ENCODE data around the gene NEMP1. TPM values are rescaled to one million over a fixed set of nuclear protein-coding genes. Genes with fewer than 3 reads are reported as not detected.

The NEMP1 gene
- total and polyA plus RNA-seq, 2 of the 13 experiments (the other 11 are each of a cell fraction or from before 2014, with no cell fraction given): 11.4 to 12.9 TPM

- TF ChIP-seq HBP1 (CRISPR knock-in tag; IDR thresholded peaks at IDR 0.05; ENCODE audit: low read depth) (no peak), GATAD2A (CRISPR knock-in tag; IDR thresholded peaks at IDR 0.05) (peak; percentile 48), ZNF614 (CRISPR knock-in tag; IDR thresholded peaks at IDR 0.05; ENCODE audit: borderline replicate concordance) (no peak), ZNF788 (CRISPR knock-in tag; IDR thresholded peaks at IDR 0.05; ENCODE audit: borderline replicate concordance) (0 out of 2 replicates have a peak, but pooled peaks have one; percentile 30), ZNF451 (CRISPR knock-in tag; IDR thresholded peaks at IDR 0.05) (no peak), ZNF557 (CRISPR knock-in tag; IDR thresholded peaks at IDR 0.05) (no peak), PRPF4 (IDR thresholded peaks at IDR 0.05; ENCODE audit: low read depth, low read length, poor library complexity, severe bottlenecking) (no peak), TOPORS (CRISPR knock-in tag; IDR thresholded peaks at IDR 0.05) (no peak), E2F5 (CRISPR knock-in tag; conservative IDR thresholded peaks at IDR 0.05) (no peak), ZNF446 (CRISPR knock-in tag; IDR thresholded peaks at IDR 0.05) (no peak), ZNF724P (CRISPR knock-in tag; IDR thresholded peaks at IDR 0.05; ENCODE audit: borderline replicate concordance) (no peak), ZNF337 (CRISPR knock-in tag; IDR thresholded peaks at IDR 0.05; ENCODE audit: borderline replicate concordance, low read depth) (no peak), RERE (CRISPR knock-in tag; IDR thresholded peaks at IDR 0.05; ENCODE audit: low read depth) (no peak), ZBTB7B (CRISPR knock-in tag; IDR thresholded peaks at IDR 0.05) (no peak), ZNF737 (CRISPR knock-in tag; IDR thresholded peaks at IDR 0.05; ENCODE audit: borderline replicate concordance) (no peak), ZMAT3 (CRISPR knock-in tag; conservative IDR thresholded peaks at IDR 0.05) (no peak), MTERF4 (CRISPR knock-in tag; IDR thresholded peaks at IDR 0.05) (no peak), DMAP1 (CRISPR knock-in tag; IDR thresholded peaks at IDR 0.05) (no peak), CREB1 (IDR thresholded peaks at IDR 0.05) (no peak), CREB1 (CRISPR knock-in tag; IDR thresholded peaks at IDR 0.05) (no peak), ZNF580 (CRISPR knock-in tag; IDR thresholded peaks at IDR 0.05; ENCODE audit: borderline replicate concordance, low read depth) (no peak), ZNF253 (CRISPR knock-in tag; IDR thresholded peaks at IDR 0.05; ENCODE audit: borderline replicate concordance) (no peak), ZNF460 (CRISPR knock-in tag; IDR thresholded peaks at IDR 0.05; ENCODE audit: borderline replicate concordance) (no peak), ZNF558 (CRISPR knock-in tag; IDR thresholded peaks at IDR 0.05; ENCODE audit: borderline replicate concordance) (no peak), MIXL1 (CRISPR knock-in tag; IDR thresholded peaks at IDR 0.05) (no peak)
Measured at GRCh38 chr12:57049890-57050289, 28.7 kb downstream of the NEMP1 start, which contains the start of gene MYO1A (continued).

All from HepG2 (cell line).